Fibroblast of pulmonary artery (primary cell): ENCODE data around the gene CHN2.

Source experiments
- DNase-seq: peaks from one replicate; pipeline ENCODE4 v3.0.0-alpha.2; 2010; ENCODE audit warnings: low read depth
- H3K4me3 ChIP-seq: replicated peaks from 2 replicates; pipeline ENCODE4 v1.5.1; 2011; ENCODE audit warnings: low read depth, mild to moderate bottlenecking, control low read depth, low read length, moderate library complexity
- CTCF ChIP-seq: IDR thresholded peaks from 2 replicates; pipeline ENCODE4 v1.5.1; 2011; ENCODE audit warnings: mild to moderate bottlenecking, control low read depth, low read length, inconsistent platforms; ENCODE audit errors: missing control alignments

The CHN2 gene

GRCh38 chr7:29314148-29314547 is 119.6 kb downstream of the CHN2 start:
- TF ChIP-seq CTCF: no peak
- H3K4me3 ChIP-seq: no peak overlapping the region
- no peak for DNase-seq

GRCh38 chr7:29315122-29315891 is 120.7 kb downstream of the CHN2 start:
- TF ChIP-seq CTCF: no peak

GRCh38 chr7:29315892-29316270 is 121.3 kb downstream of the CHN2 start:
- DNase-seq: no peak
- no peak for TF ChIP-seq CTCF
- no peak overlapping the region for H3K4me3 ChIP-seq

More at GRCh38 chr7:29315122-29315891, 120.7 kb downstream of the CHN2 start:
- no peak for DNase-seq
- H3K4me3 ChIP-seq: no peak overlapping the region

- no peak for TF ChIP-seq CTCF
- DNase-seq: no peak
These were observed 122.4 kb downstream of the CHN2 start for GRCh38 chr7:29316926-29317325.

GRCh38 chr7:29318853-29319718 is 124.5 kb downstream of the CHN2 start:
- TF ChIP-seq CTCF: no peak
- no peak for DNase-seq
- no peak overlapping the region for H3K4me3 ChIP-seq

More at GRCh38 chr7:29316926-29317325, 122.4 kb downstream of the CHN2 start:
- no peak overlapping the region for H3K4me3 ChIP-seq

- H3K4me3 ChIP-seq: no peak overlapping the region
- TF ChIP-seq CTCF: no peak
- no peak for DNase-seq
These were observed 125.3 kb downstream of the CHN2 start for GRCh38 chr7:29319719-29320521.
